HCT116 (cell line): ENCODE data around the gene GRB10. TPM values are rescaled to one million over a fixed set of nuclear protein-coding genes. Genes with fewer than 3 reads are reported as not detected.

ENCODE experiments used
- ATAC-seq: fragments of 200-7000 bp; cut with Tn5 transposase; 2 replicates; pipeline ENCODE4 v1.9.1; 2020; ENCODE audit warnings: mild to moderate bottlenecking, moderate library complexity
- BruUV-seq: library from RNA; stranded (reverse); fragments of 400-500 nt; replicated peaks from 2 replicates; lab custom pipeline; 2021; lab: Mats Ljungman, UMichigan
- CTCF ChIA-PET: fragments of 300-600 bp; sonication (Branson Sonifier 250); formaldehyde crosslinking; loops from one replicate; lab custom pipeline; 2021; ENCODE audit warnings: antibody characterized with exemption; lab: Charles Lee
- POLR2A ChIA-PET: fragments of 300-600, 350-600 bp; sonication (Branson Sonifier 250); formaldehyde crosslinking; loops from one replicate; lab custom pipeline; 2021; ENCODE audit warnings: antibody characterized with exemption; lab: Charles Lee
- RAD21 ChIA-PET, 2 experiments: fragments of 300-600 bp; sonication (Branson Sonifier 250); formaldehyde crosslinking; loops; one replicate each; lab custom pipeline; 2023; ENCODE audit warnings: low total read pairs in 2 of 2; ENCODE audit not compliant: uncharacterized antibody in 2 of 2, unreplicated experiment in 2 of 2, low non-redundant PET in 1 of 2; lab: Charles Lee
- DNase-seq: peaks from one replicate; pipeline ENCODE4 v3.0.0-alpha.2; 2010; ENCODE audit warnings: low read depth, low spot score
- H2AFZ ChIP-seq: fragments of 200-600 bp; shearing (Covaris generic), sonication (generic); 2 replicates; pipeline ENCODE4 v1.6.1; 2017; ENCODE audit warnings: low read depth, mixed run types, mixed read lengths, antibody characterized with exemption, low read length; ENCODE audit not compliant: poor library complexity, severe bottlenecking
- H3K27ac ChIP-seq: 2 replicates; pipeline ENCODE4 v1.5.1; 2012; ENCODE audit warnings: low read depth, low read length
- H3K27me3 ChIP-seq: fragments of 200-600 bp; sonication (generic); 2 replicates; pipeline ENCODE4 v1.6.1; 2016; ENCODE audit warnings: mixed run types, low read length, mixed read lengths; ENCODE audit not compliant: insufficient read depth
- H3K36me3 ChIP-seq, 2 experiments: fragments of 200-500 bp in 1 of 2; fragments of 200-600 bp in 1 of 2; sonication (Bioruptor generic) in 1 of 2; sonication (generic) in 1 of 2; 2 replicates each; pipeline versions ENCODE4 v1.5.1 to v1.6.1; 2014 to 2016; ENCODE audit warnings: low read length in 2 of 2, inconsistent platforms in 1 of 2, mixed read lengths in 1 of 2, mixed run types in 1 of 2; ENCODE audit not compliant: insufficient read depth in 2 of 2, control insufficient read depth in 1 of 2
- H3K4me1 ChIP-seq, 2 experiments: fragments of 200-600 bp in 1 of 2; sonication (generic) in 1 of 2; 2 replicates each; pipeline versions ENCODE4 v1.5.1 to v1.6.1; 2012 to 2017; ENCODE audit warnings: low read length in 2 of 2, inconsistent platforms in 1 of 2, mild to moderate bottlenecking in 1 of 2, mixed read lengths in 1 of 2, mixed run types in 1 of 2, moderate library complexity in 1 of 2; ENCODE audit not compliant: insufficient read depth in 2 of 2, control insufficient read depth in 1 of 2
- H3K4me2 ChIP-seq: fragments of 200-600 bp; sonication (generic); 2 replicates; pipeline ENCODE4 v1.6.1; 2017; ENCODE audit warnings: mixed run types, low read length, mixed read lengths
- H3K4me3 ChIP-seq, 2 experiments: fragments of 200-600 bp in 1 of 2; sonication (generic) in 1 of 2; replicated peaks in 1 of 2; 2 replicates each; pipeline ENCODE4 v1.5.1; 2011 to 2016; ENCODE audit warnings: low read length in 2 of 2, control low read depth in 1 of 2, low read depth in 1 of 2, mild to moderate bottlenecking in 1 of 2, mixed read lengths in 1 of 2, mixed run types in 1 of 2
- H3K79me2 ChIP-seq: fragments of 200-600 bp; sonication (generic); 2 replicates; pipeline ENCODE4 v1.6.1; 2017; ENCODE audit warnings: mild to moderate bottlenecking, mixed run types, low read length, moderate library complexity, mixed read lengths; ENCODE audit not compliant: insufficient read depth
- H3K9ac ChIP-seq: fragments of 200-600 bp; sonication (generic); 2 replicates; pipeline ENCODE4 v1.6.1; 2016; ENCODE audit warnings: low read length, mixed read lengths
- H3K9me2 ChIP-seq: fragments of 200-600 bp; sonication (generic), shearing (Covaris generic); 2 replicates; pipeline ENCODE4 v1.6.1; 2017; ENCODE audit warnings: mixed run types, mild to moderate bottlenecking, moderate library complexity; ENCODE audit not compliant: insufficient read depth
- H3K9me3 ChIP-seq, 2 experiments: fragments of 200-500 bp in 1 of 2; fragments of 200-600 bp in 1 of 2; sonication (Bioruptor generic) in 1 of 2; sonication (generic) in 1 of 2; 2 replicates each; pipeline ENCODE4 v1.6.1; 2014 to 2017; ENCODE audit warnings: low read length in 2 of 2, mixed read lengths in 2 of 2, inconsistent platforms in 1 of 2, low read depth in 1 of 2, mild to moderate bottlenecking in 1 of 2, mixed run types in 1 of 2, moderate library complexity in 1 of 2; ENCODE audit not compliant: control insufficient read depth in 1 of 2, insufficient read depth in 1 of 2
- H4K20me1 ChIP-seq: fragments of 200-600 bp; sonication (generic), shearing (Covaris generic); 2 replicates; pipeline ENCODE4 v1.6.1; 2017; ENCODE audit warnings: mixed run types, mild to moderate bottlenecking, moderate library complexity; ENCODE audit not compliant: insufficient read depth
- ATF3 ChIP-seq: IDR thresholded peaks from 2 replicates; pipeline ENCODE4 v1.6.1; 2012
- CBX3 ChIP-seq: IDR thresholded peaks from 2 replicates; pipeline ENCODE4 v1.6.1; 2012; ENCODE audit warnings: low read depth
- CEBPB ChIP-seq: IDR thresholded peaks from 2 replicates; pipeline ENCODE4 v1.6.1; 2012; ENCODE audit warnings: low read depth
- CTCF ChIP-seq, 3 experiments: fragments of 200-600 bp in 1 of 3; sonication (generic) in 1 of 3; IDR thresholded peaks in 2 of 3; conservative IDR thresholded peaks in 1 of 3; 2 replicates each; pipeline ENCODE4 v1.5.1; 2012 to 2017; ENCODE audit warnings: low read depth in 2 of 3, low read length in 2 of 3, antibody characterized with exemption in 1 of 3, borderline replicate concordance in 1 of 3, control low read depth in 1 of 3, mild to moderate bottlenecking in 1 of 3, mixed read lengths in 1 of 3, mixed run types in 1 of 3, moderate library complexity in 1 of 3; ENCODE audit not compliant: insufficient read depth in 1 of 3
- EGR1 ChIP-seq: IDR thresholded peaks from 2 replicates; pipeline ENCODE4 v1.6.1; 2012; ENCODE audit warnings: low read depth
- ELF1 ChIP-seq: IDR thresholded peaks from 2 replicates; pipeline ENCODE4 v1.6.1; 2012; ENCODE audit warnings: low read depth, borderline replicate concordance
- EZH2 ChIP-seq: fragments of 200-600 bp; sonication (generic); IDR thresholded peaks from 2 replicates; pipeline ENCODE4 v1.6.1; 2017; ENCODE audit warnings: antibody characterized with exemption, mixed run types
- EZH2phosphoT487 ChIP-seq: fragments of 200-600 bp; IDR thresholded peaks from 2 replicates; pipeline ENCODE4 v1.6.1; 2018; ENCODE audit warnings: antibody characterized with exemption, borderline replicate concordance
- FOSL1 ChIP-seq: IDR thresholded peaks from 2 replicates; pipeline ENCODE4 v1.6.1; 2012; ENCODE audit warnings: low read depth
- MAX ChIP-seq: IDR thresholded peaks from 2 replicates; pipeline ENCODE4 v1.6.1; 2012
- POLR2A ChIP-seq: IDR thresholded peaks from 2 replicates; pipeline ENCODE4 v1.7.0; 2011; ENCODE audit warnings: borderline replicate concordance; ENCODE audit not compliant: insufficient read depth, insufficient read length; ENCODE audit errors: extremely low read depth
- REST ChIP-seq: IDR thresholded peaks from 2 replicates; pipeline ENCODE4 v1.6.1; 2012; ENCODE audit warnings: low read depth
- SP1 ChIP-seq: IDR thresholded peaks from 2 replicates; pipeline ENCODE4 v1.6.1; 2012; ENCODE audit warnings: low read depth
- SRF ChIP-seq: IDR thresholded peaks from 2 replicates; pipeline ENCODE4 v1.6.1; 2012; ENCODE audit warnings: low read depth
- TCF7L2 ChIP-seq: IDR thresholded peaks from 2 replicates; pipeline ENCODE4 v1.7.0; 2011; ENCODE audit warnings: borderline replicate concordance, inconsistent platforms; ENCODE audit not compliant: insufficient read depth, insufficient read length; ENCODE audit errors: extremely low read depth
- YY1 ChIP-seq: IDR thresholded peaks from 2 replicates; pipeline ENCODE4 v1.6.1; 2011; ENCODE audit warnings: low read length, low read depth, moderate library complexity, mild to moderate bottlenecking; ENCODE audit not compliant: insufficient replicate concordance; ENCODE audit errors: extremely low read depth
- ZBTB33 ChIP-seq: IDR thresholded peaks from 2 replicates; pipeline ENCODE4 v1.6.1; 2011; ENCODE audit warnings: mild to moderate bottlenecking, low read length, moderate library complexity; ENCODE audit not compliant: insufficient replicate concordance; ENCODE audit errors: extremely low read depth
- ZFX ChIP-seq: fragments of 450-650 bp; IDR thresholded peaks from 2 replicates; pipeline ENCODE4 v1.6.1; 2017
- intact Hi-C: fragments of 100-400 bp; cut with micrococcal nuclease; formaldehyde crosslinking; loops from 2 replicates; pipeline ENCODE4 v1.10.0; 2022
- total RNA-seq: library from RNA; stranded (reverse); gene quantifications from one replicate; pipeline ENCODE4 v1.2.1, GENCODE V29; 2021; ENCODE audit not compliant: unreplicated experiment

The GRB10 gene
- total RNA-seq, 1 experiment from 2014 or later: 37.3 TPM

- ChIA-PET CTCF (no interaction called here), RAD21 (no interaction called here), POLR2A (no interaction called here)
- Histone ChIP-seq H3K27ac (no peak overlapping the region), H3K79me2 (no peaks in the 10 kb centered on the region), H3K4me3 (no peak overlapping the region), H3K4me2 (no peak overlapping the region), H4K20me1 (no peaks in the 10 kb centered on the region), H3K9me2 (no peaks in the 10 kb centered on the region), H3K27me3 (no peaks in the 10 kb centered on the region), H3K9me3 (no peaks in the 10 kb centered on the region), H2AFZ (no peak overlapping the region), H3K4me1 (no peaks in the 10 kb centered on the region), H3K36me3 (no peaks in the 10 kb centered on the region), H3K9ac (no peak overlapping the region)
- no TSS peak for BruUV-seq
- intact Hi-C loops: no loop called here
- no peak for TF ChIP-seq MAX
- TF ChIP-seq TCF7L2: no peak
- no peak for TF ChIP-seq EZH2
- no peak for TF ChIP-seq CEBPB
- TF ChIP-seq SRF: no peak
- TF ChIP-seq CTCF (IDR thresholded peaks at IDR 0.05 in 2 of 3, conservative IDR thresholded peaks at IDR 0.05 in 1 of 3; ENCODE audit: borderline replicate concordance in 1 of 3, insufficient read depth in 1 of 3, low read depth in 2 of 3, low read length in 2 of 3): no peak
- no peak for TF ChIP-seq SP1
- no peak for TF ChIP-seq ZBTB33
- no peak for TF ChIP-seq REST
- TF ChIP-seq ATF3: no peak
- TF ChIP-seq ZFX: no peak
- TF ChIP-seq ELF1: no peak
- TF ChIP-seq CBX3: no peak
- no peak for TF ChIP-seq EGR1
- no peak for TF ChIP-seq POLR2A
- no peak for TF ChIP-seq YY1
- TF ChIP-seq EZH2phosphoT487: no peak
- no peak for TF ChIP-seq FOSL1
- no peak for DNase-seq
- no peak for ATAC-seq
Observed at GRCh38 chr7:50781381-50782293, 1.1 kb downstream of the GRB10 start.
